Peyer's patch (tissue), 4 donors: ENCODE data around the gene OLFM1.

Source experiments
- CTCF ChIP-seq, 6 experiments: fragments of 450-650 bp in 4 of 6; fragments of 200-600 bp in 2 of 6; sonication (generic) in 1 of 6; IDR thresholded peaks; one replicate each; pipeline ENCODE4 v1.5.1; 2017 to 2019; ENCODE audit warnings: antibody characterized with exemption in 6 of 6, mild to moderate bottlenecking in 3 of 6, moderate library complexity in 1 of 6
- POLR2A ChIP-seq, 2 donors: fragments of 450-650 bp; IDR thresholded peaks; one replicate each; pipeline ENCODE4 v1.5.1; 2017; ENCODE audit warnings: antibody characterized with exemption in 2 of 2, mild to moderate bottlenecking in 2 of 2, moderate library complexity in 2 of 2

GRCh38 chr9:135067096-135067710, 20.3 kb upstream of the OLFM1 start:
- no peak for TF ChIP-seq CTCF (IDR thresholded peaks at IDR 0.05)
- TF ChIP-seq POLR2A (IDR thresholded peaks at IDR 0.05) = no peak
